Endodermal cell (in vitro differentiated cells): Measurements from ENCODE around the gene LGI2. TPM values are rescaled to one million over a fixed set of nuclear protein-coding genes. Genes with fewer than 3 reads are reported as not detected.

Experiments
- DNase-seq: peaks from one replicate; pipeline ENCODE4 v3.0.0-alpha.2; 2017
- H3K27ac ChIP-seq: 2 replicates; pipeline ENCODE4 v1.5.1; 2013; ENCODE audit warnings: mild to moderate bottlenecking, low read depth, low read length, moderate library complexity
- H3K27me3 ChIP-seq: 2 replicates; pipeline ENCODE4 v1.6.1; 2013; ENCODE audit warnings: mild to moderate bottlenecking, low read length, moderate library complexity; ENCODE audit not compliant: insufficient read depth, control insufficient read depth, poor library complexity, severe bottlenecking
- H3K36me3 ChIP-seq: 2 replicates; pipeline ENCODE4 v1.7.0; 2013; ENCODE audit warnings: mild to moderate bottlenecking, low read length, moderate library complexity; ENCODE audit not compliant: control insufficient read depth, insufficient read depth
- H3K4me1 ChIP-seq: one replicate; pipeline ENCODE4 v1.7.0; 2013; ENCODE audit warnings: low read length; ENCODE audit not compliant: control insufficient read depth, insufficient read depth
- H3K4me3 ChIP-seq: 2 replicates; pipeline ENCODE4 v1.5.1; 2013; ENCODE audit warnings: mild to moderate bottlenecking, low read length, moderate library complexity
- H3K9ac ChIP-seq: 2 replicates; pipeline ENCODE4 v1.6.1; 2013; ENCODE audit warnings: mild to moderate bottlenecking, low read length, moderate library complexity; ENCODE audit not compliant: poor library complexity, severe bottlenecking; ENCODE audit errors: extremely low read depth
- H3K9me3 ChIP-seq: 2 replicates; pipeline ENCODE4 v1.6.1; 2013; ENCODE audit warnings: mild to moderate bottlenecking, low read length, moderate library complexity; ENCODE audit not compliant: control insufficient read depth
- H3K27ac Mint-ChIP-seq: 2 replicates; pipeline ENCODE4 v1.8.0; 2020; ENCODE audit warnings: mixed read lengths
- H3K27me3 Mint-ChIP-seq: 2 replicates; pipeline ENCODE4 v1.8.0; 2021; ENCODE audit warnings: mild to moderate bottlenecking, mixed read lengths; ENCODE audit not compliant: insufficient read depth
- H3K36me3 Mint-ChIP-seq: 2 replicates; pipeline ENCODE4 v1.8.0; 2020; ENCODE audit warnings: low read depth, mixed read lengths
- H3K4me1 Mint-ChIP-seq: 2 replicates; pipeline ENCODE4 v1.8.0; 2020; ENCODE audit warnings: mixed read lengths
- H3K4me3 Mint-ChIP-seq: 2 replicates; pipeline ENCODE4 v1.8.0; 2020; ENCODE audit warnings: mild to moderate bottlenecking, moderate library complexity, mixed read lengths
- H3K9me3 Mint-ChIP-seq: 2 replicates; pipeline ENCODE4 v1.8.0; 2020; ENCODE audit warnings: mild to moderate bottlenecking, mixed read lengths
- WGBS, 2 experiments: methylation state at CpG; one replicate each; pipeline versions ENCODE4 v1.1.5 to v1.1.7; 2013; ENCODE audit warnings: missing lambda C conversion rate in 2 of 2, mixed read lengths in 1 of 2; ENCODE audit not compliant: insufficient coverage in 1 of 2, insufficient read length in 1 of 2; 5-methylcytosine and 5-hydroxymethylcytosine counted together
- total RNA-seq, 2 donors: library from RNA; stranded (reverse); fragmentation: NEBNext Ultra II Directional in 1 of 2; extraction: Animal tissue kit (Norgen Biotek cat#: 25700) in 1 of 2; gene quantifications; 2 replicates in 1 of 2; 3 replicates in 1 of 2; pipeline ENCODE4 v1.2.1, GENCODE V29; 2021
- TF ChIP-seq, protein P1 (sequence below): fragments of 200-600 bp; sonication (generic); conservative IDR thresholded peaks from 2 replicates; pipeline ENCODE4 v1.5.0; 2021; ENCODE audit warnings: antibody characterized with exemption, mild to moderate bottlenecking

Gene LGI2
- total RNA-seq, 2 donors from 2014 or later, result 6.5 to 15.9 TPM

DNA sequence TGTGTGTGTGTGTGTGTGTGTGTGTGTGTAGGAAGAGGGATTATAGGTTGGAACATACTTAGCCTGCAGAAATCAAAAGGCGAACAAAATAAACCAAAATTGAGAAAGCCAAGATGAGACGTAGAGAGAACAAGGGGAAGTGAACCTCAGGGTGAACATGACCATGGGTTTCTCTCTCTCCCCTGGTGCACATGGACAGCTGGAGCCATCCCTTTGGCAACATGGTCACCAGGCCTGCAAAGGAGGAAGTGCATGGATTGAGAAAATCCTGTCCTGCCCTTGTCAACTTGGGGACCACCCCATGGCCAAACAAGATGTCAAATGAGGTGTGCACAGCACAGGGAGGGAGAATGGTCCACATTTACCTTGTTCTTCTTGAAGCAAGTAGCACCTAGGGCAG lies 23.1 kb downstream of the LGI2 start:
- TF ChIP-seq, protein P1, sequence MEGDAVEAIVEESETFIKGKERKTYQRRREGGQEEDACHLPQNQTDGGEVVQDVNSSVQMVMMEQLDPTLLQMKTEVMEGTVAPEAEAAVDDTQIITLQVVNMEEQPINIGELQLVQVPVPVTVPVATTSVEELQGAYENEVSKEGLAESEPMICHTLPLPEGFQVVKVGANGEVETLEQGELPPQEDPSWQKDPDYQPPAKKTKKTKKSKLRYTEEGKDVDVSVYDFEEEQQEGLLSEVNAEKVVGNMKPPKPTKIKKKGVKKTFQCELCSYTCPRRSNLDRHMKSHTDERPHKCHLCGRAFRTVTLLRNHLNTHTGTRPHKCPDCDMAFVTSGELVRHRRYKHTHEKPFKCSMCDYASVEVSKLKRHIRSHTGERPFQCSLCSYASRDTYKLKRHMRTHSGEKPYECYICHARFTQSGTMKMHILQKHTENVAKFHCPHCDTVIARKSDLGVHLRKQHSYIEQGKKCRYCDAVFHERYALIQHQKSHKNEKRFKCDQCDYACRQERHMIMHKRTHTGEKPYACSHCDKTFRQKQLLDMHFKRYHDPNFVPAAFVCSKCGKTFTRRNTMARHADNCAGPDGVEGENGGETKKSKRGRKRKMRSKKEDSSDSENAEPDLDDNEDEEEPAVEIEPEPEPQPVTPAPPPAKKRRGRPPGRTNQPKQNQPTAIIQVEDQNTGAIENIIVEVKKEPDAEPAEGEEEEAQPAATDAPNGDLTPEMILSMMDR, result no peak
- Histone ChIP-seq H3K4me1 (no peaks in the 10 kb centered on the region), H3K4me3 (no peak overlapping the region), H3K9ac (no peak overlapping the region), H3K27me3 (no peaks in the 10 kb centered on the region), H3K36me3 (peaks cover 5% of the 10 kb centered on the region), H3K27ac (no peak overlapping the region), H3K9me3 (no peaks in the 10 kb centered on the region)
- Mint-ChIP-seq H3K9me3 (no peaks in the 10 kb centered on the region), H3K4me3 (no peak overlapping the region), H3K4me1 (peaks cover 20% of the 10 kb centered on the region), H3K27ac (no peak overlapping the region), H3K27me3 (no peaks in the 10 kb centered on the region), H3K36me3 (peaks cover 2% of the 10 kb centered on the region)
- no peak for DNase-seq
- WGBS, 2 experiments, result 95% methylated on average over 2 of the region's 2 CpGs

DNA sequence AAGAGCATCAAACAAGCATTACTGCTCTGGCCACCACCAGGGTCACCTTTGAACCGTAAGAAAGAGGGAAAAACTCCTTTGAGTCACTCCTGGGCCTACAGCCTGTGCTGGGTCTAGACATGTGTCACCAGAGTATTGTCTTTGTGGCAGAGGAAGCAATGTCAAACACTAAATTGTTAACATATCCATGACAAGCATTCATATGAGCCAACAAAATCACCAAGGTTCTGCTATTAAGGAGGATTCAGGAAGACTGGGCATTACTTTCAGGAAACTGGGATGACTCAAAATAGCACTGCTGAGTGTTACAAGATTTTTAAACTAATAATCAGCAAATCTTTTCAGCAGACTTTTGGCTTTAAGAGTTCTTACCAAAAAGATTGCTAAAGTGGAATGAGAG lies 28.1 kb downstream of the LGI2 start:
- Histone ChIP-seq H3K27me3 (no peaks in the 10 kb centered on the region), H3K9me3 (no peaks in the 10 kb centered on the region), H3K36me3 (no peaks in the 10 kb centered on the region), H3K4me3 (no peak overlapping the region), H3K9ac (no peak overlapping the region), H3K27ac (no peak overlapping the region), H3K4me1 (no peaks in the 10 kb centered on the region)
- Mint-ChIP-seq H3K27ac (no peak overlapping the region), H3K27me3 (peaks cover 2% of the 10 kb centered on the region), H3K9me3 (no peaks in the 10 kb centered on the region), H3K4me3 (no peak overlapping the region), H3K4me1 (peaks cover 13% of the 10 kb centered on the region), H3K36me3 (peaks cover 2% of the 10 kb centered on the region)
- WGBS, 2 experiments, result 75 to 97% methylated on average over 1 of the region's 1 CpG
- TF ChIP-seq, protein P1, result no peak
- DNase-seq, result no peak

DNA sequence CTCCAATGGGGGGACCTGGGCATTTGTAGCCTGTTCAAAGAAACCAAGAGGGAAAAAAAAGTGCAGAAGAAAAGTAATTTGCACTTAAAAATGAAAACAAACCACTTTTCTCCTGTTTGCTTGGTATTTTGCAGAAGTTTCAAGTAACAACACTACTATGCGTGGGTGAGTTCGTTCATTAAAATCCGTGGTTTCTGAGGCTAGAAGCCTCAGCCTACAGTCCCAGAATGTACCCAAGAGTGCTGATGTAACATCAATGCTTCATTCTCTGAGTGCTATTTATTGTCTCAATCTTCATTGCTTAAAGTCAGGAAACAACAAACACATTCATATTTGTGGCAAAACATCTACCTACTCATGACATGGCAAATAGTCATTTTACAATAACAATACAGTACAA lies 29.2 kb downstream of the LGI2 start:
- Histone ChIP-seq H3K27ac (no peak overlapping the region), H3K9ac (no peak overlapping the region), H3K9me3 (no peaks in the 10 kb centered on the region), H3K4me1 (no peaks in the 10 kb centered on the region), H3K4me3 (no peak overlapping the region), H3K27me3 (no peaks in the 10 kb centered on the region), H3K36me3 (no peaks in the 10 kb centered on the region)
- H3K27ac Mint-ChIP-seq, result no peak overlapping the region
- H3K4me1 Mint-ChIP-seq, result peaks cover 13% of the 10 kb centered on the region
- H3K27me3 Mint-ChIP-seq, result peaks cover 2% of the 10 kb centered on the region
- no peak for DNase-seq
- peaks cover 2% of the 10 kb centered on the region for H3K36me3 Mint-ChIP-seq
- TF ChIP-seq, protein P1, result no peak
- no peak overlapping the region for H3K4me3 Mint-ChIP-seq
- no peaks in the 10 kb centered on the region for H3K9me3 Mint-ChIP-seq
- 94 to 97% methylated on average over 3 of the region's 3 CpGs for WGBS, 2 experiments
